HEK293 (cell line): Measurements from ENCODE around the gene COBL.

Source experiments
- PRDM1 ChIP-seq: fragments of 450-650 bp; formaldehyde crosslinking; IDR thresholded peaks from 2 replicates; pipeline ENCODE4; 2016; ENCODE audit warnings: missing biosample characterization, missing genetic modification characterization
- ZNF544 ChIP-seq: fragments of 450-650 bp; formaldehyde crosslinking; IDR thresholded peaks from 2 replicates; pipeline ENCODE4 v1.5.0; 2017; ENCODE audit warnings: missing biosample characterization, missing genetic modification characterization
- ZNF626 ChIP-seq: fragments of 450-650 bp; sonication (Bioruptor Pico); formaldehyde crosslinking; IDR thresholded peaks from 2 replicates; pipeline ENCODE4 v1.5.1; 2018; ENCODE audit warnings: missing biosample characterization, missing genetic modification characterization, inconsistent platforms

The COBL gene

GRCh38 chr7:50970092-50970491, 346.5 kb downstream of the COBL start (continued):
- no peak for TF ChIP-seq ZNF626 (tag by site-specific recombination)
- TF ChIP-seq PRDM1 (tag by site-specific recombination): no peak
- TF ChIP-seq ZNF544 (tag by site-specific recombination): no peak
